Brain microvascular endothelial cell (primary cell): ENCODE data around the gene CFAP53.

ENCODE experiments used
- DNase-seq: peaks from one replicate; pipeline ENCODE4 v3.0.0-alpha.2; 2020
- H3K27ac ChIP-seq: fragments of 250-450 bp; sonication (Bioruptor Pico); 2 replicates; pipeline ENCODE4 v1.5.1; 2020; ENCODE audit warnings: mild to moderate bottlenecking, moderate library complexity
- H3K27me3 ChIP-seq: fragments of 250-450 bp; sonication (Bioruptor Pico); replicated peaks from 2 replicates; pipeline ENCODE4 v1.5.1; 2020; ENCODE audit warnings: mild to moderate bottlenecking
- H3K36me3 ChIP-seq: fragments of 250-450 bp; sonication (Bioruptor Pico); replicated peaks from 2 replicates; pipeline ENCODE4 v1.5.1; 2020; ENCODE audit warnings: mild to moderate bottlenecking
- H3K4me3 ChIP-seq: 2 replicates; pipeline ENCODE4 v1.5.1; 2011; ENCODE audit warnings: low read depth, mild to moderate bottlenecking, control low read depth, low read length, moderate library complexity
- CTCF ChIP-seq: IDR thresholded peaks from 2 replicates; pipeline ENCODE4 v1.5.1; 2011; ENCODE audit warnings: low read depth, mild to moderate bottlenecking, moderate library complexity, low read length, control low read depth, inconsistent platforms; ENCODE audit errors: missing control alignments
- in situ Hi-C: cut with HindIII; loops from 2 replicates; pipeline ENCODE4 v1.10.0; 2017; ENCODE audit warnings: low sequenced_read_pairs, low pct_ligation_motif_present

Gene CFAP53

GRCh38 chr18:50285631-50286321 lies 19.5 kb upstream of the CFAP53 start:
- in situ Hi-C loops = no loop called here
- H3K36me3 ChIP-seq = peaks cover 3% of the 10 kb centered on the region
- TF ChIP-seq CTCF = no peak
- H3K27me3 ChIP-seq = no peaks in the 10 kb centered on the region
- no peak overlapping the region for H3K27ac ChIP-seq
- H3K4me3 ChIP-seq = no peak overlapping the region
- DNase-seq = no peak

GRCh38 chr18:50285071-50285470 lies 18.8 kb upstream of the CFAP53 start:
- Histone ChIP-seq H3K4me3 (no peak overlapping the region), H3K27ac (no peak overlapping the region), H3K36me3 (peaks cover 3% of the 10 kb centered on the region), H3K27me3 (no peaks in the 10 kb centered on the region)
- no peak for DNase-seq
- no peak for TF ChIP-seq CTCF
- in situ Hi-C loops = no loop called here

DNA sequence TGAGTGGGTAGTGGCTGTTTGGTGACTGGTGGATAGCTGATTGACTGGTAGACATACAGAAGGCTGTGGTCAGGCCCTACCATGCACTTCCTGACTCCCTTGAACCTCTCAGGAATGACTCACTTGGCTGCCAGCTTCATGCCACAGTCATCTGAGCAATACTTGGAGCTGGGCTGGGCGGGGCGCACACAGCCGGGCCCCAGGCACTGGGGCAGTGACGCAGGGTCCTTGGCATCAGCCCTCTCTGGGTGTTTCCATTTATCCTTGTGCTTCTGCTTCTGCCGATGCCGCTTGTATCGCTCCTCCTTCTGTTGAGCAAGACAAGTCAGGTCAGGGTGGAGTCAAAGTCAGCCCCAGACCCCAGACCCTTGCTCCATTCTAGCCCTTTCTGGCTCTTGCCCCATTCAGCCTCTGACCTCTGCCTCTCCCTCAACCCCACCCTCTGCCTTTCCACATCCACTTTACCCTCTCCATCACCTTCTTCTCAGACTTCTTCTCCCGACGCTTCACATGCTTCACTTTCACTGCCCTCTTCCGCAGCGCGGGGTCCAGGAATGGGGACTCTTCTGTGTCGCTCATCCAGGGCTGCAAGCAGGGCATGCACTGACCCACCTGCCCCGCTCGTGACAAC lies 18.1 kb upstream of the CFAP53 start:
- Histone ChIP-seq H3K27ac (no peak overlapping the region), H3K36me3 (peaks cover 4% of the 10 kb centered on the region), H3K4me3 (no peak overlapping the region), H3K27me3 (no peaks in the 10 kb centered on the region)
- in situ Hi-C loops = no loop called here
- no peak for DNase-seq
- TF ChIP-seq CTCF = no peak

- no peak for TF ChIP-seq CTCF
- Histone ChIP-seq H3K36me3 (peaks cover 11% of the 10 kb centered on the region), H3K27ac (no peak overlapping the region), H3K27me3 (no peaks in the 10 kb centered on the region), H3K4me3 (no peak overlapping the region)
- no peak for DNase-seq
- in situ Hi-C loops = no loop called here
Measured at GRCh38 chr18:50283469-50284209, 17.3 kb upstream of the CFAP53 start.

DNA sequence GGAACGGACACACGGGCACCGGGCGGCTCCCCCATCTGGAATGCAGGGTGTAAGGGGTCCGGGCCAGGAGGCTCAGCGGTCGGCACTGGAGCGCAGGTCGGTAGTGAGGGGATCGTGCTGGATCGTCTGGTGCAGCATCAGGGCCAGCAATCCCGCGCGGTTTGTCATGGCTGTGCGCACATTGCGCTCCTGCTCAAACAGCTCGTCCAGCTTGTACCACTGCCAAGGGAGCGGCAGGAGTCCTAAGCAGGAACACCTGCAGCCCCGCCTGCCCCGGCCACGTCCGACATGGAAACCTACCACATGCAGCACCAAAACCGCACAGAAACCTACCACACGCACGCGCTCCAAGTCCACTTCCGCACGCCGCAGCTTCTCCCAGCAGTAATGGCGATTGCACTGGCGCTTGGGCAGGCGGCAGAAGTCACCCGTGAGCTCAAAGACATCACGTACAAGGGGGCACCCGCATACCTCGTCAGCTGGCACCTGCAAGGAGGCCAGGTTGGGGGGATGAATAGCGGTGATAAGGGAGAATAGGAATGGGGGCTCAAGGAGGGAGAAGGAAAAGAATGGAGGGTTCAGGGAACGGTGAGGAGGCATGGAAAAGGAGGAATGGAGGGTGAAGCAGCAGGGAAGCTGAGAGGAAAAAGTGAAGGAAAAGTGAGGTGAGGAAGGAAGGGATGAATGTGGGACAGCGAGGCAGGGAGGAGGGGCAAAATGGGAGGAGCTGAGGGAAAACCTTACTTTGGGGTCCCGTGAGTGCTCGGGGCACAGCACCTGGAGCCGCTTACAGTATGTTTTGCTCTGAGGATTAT lies 16.4 kb upstream of the CFAP53 start:
- Histone ChIP-seq H3K4me3 (no peak overlapping the region), H3K36me3 (peaks cover 11% of the 10 kb centered on the region), H3K27me3 (no peaks in the 10 kb centered on the region), H3K27ac (no peak overlapping the region)
- TF ChIP-seq CTCF = no peak
- in situ Hi-C loops = no loop called here
- DNase-seq = no peak
